ENCODE results near the gene GDAP1L1.
A peak's percentile ranks its signal among the peaks of the same experiment; 100 is the strongest.

Gene GDAP1L1

GRCh38 chr20:44274303-44275017, 27.4 kb downstream of the GDAP1L1 start:
- no peak for TF ChIP-seq CTCF (IDR thresholded peaks at IDR 0.05; ENCODE audit: low read depth, low read length)
- H3K4me3 ChIP-seq (ENCODE audit: low read depth, low read length) = no peak overlapping the region

- TF ChIP-seq CTCF (IDR thresholded peaks at IDR 0.05; ENCODE audit: low read depth, low read length) = no peak
- peak overlapping the region; percentile 20 for H3K4me3 ChIP-seq (ENCODE audit: low read depth, low read length)
These were observed 32.1 kb downstream of the GDAP1L1 start for GRCh38 chr20:44279228-44279627.

- no peak for TF ChIP-seq CTCF (IDR thresholded peaks at IDR 0.05; ENCODE audit: low read depth, low read length)
- H3K4me3 ChIP-seq (ENCODE audit: low read depth, low read length) = no peak overlapping the region
These were observed 33.3 kb downstream of the GDAP1L1 start for GRCh38 chr20:44280387-44280786.

- H3K4me3 ChIP-seq (ENCODE audit: low read depth, low read length) = no peak overlapping the region
- no peak for TF ChIP-seq CTCF (IDR thresholded peaks at IDR 0.05; ENCODE audit: low read depth, low read length)
These were observed 35.1 kb downstream of the GDAP1L1 start for GRCh38 chr20:44282192-44282591.

GRCh38 chr20:44284032-44284431, 36.9 kb downstream of the GDAP1L1 start:
- TF ChIP-seq CTCF (IDR thresholded peaks at IDR 0.05; ENCODE audit: low read depth, low read length) = no peak
- no peak overlapping the region for H3K4me3 ChIP-seq (ENCODE audit: low read depth, low read length)

GRCh38 chr20:44287272-44288097, 40.4 kb downstream of the GDAP1L1 start:
- no peak for TF ChIP-seq CTCF (IDR thresholded peaks at IDR 0.05; ENCODE audit: low read depth, low read length)
- H3K4me3 ChIP-seq (ENCODE audit: low read depth, low read length) = no peak overlapping the region

GRCh38 chr20:44288252-44288651, 41.1 kb downstream of the GDAP1L1 start:
- H3K4me3 ChIP-seq (ENCODE audit: low read depth, low read length) = no peak overlapping the region
- TF ChIP-seq CTCF (IDR thresholded peaks at IDR 0.05; ENCODE audit: low read depth, low read length) = no peak

All from WI38 (cell line).